Thoracic aorta (tissue), 2 donors: ENCODE measurements around the gene FLII. TPM values are rescaled to one million over a fixed set of nuclear protein-coding genes. Genes with fewer than 3 reads are reported as not detected.
A peak's percentile ranks its signal among the peaks of the same experiment; 100 is the strongest.

ENCODE experiments used
- ATAC-seq: fragments of 150-250 bp; one replicate; pipeline ENCODE4 v1.8.0; 2017; ENCODE audit warnings: low read depth; ENCODE audit not compliant: insufficient number of reproducible peaks, low FRiP score
- DNase-seq: peaks from one replicate; pipeline ENCODE4 v3.0.0-alpha.2; 2020; ENCODE audit warnings: low spot score
- H3K27ac ChIP-seq, 2 donors: fragments of 200-600 bp; sonication (generic); 1 replicate in 1 of 2; 2 replicates in 1 of 2; pipeline ENCODE4 v1.5.1; 2016; ENCODE audit warnings: mild to moderate bottlenecking in 2 of 2, moderate library complexity in 2 of 2
- H3K27me3 ChIP-seq: fragments of 200-600 bp; sonication (generic); replicated peaks from 2 replicates; pipeline ENCODE4 v1.6.0; 2016; ENCODE audit warnings: mild to moderate bottlenecking; ENCODE audit not compliant: insufficient read depth
- H3K36me3 ChIP-seq: fragments of 200-600 bp; sonication (generic); one replicate; pipeline ENCODE4 v1.5.1; 2016
- H3K4me1 ChIP-seq, 2 donors: fragments of 200-600 bp; sonication (generic); 1 replicate in 1 of 2; 2 replicates in 1 of 2; pipeline versions ENCODE4 v1.5.1 to v1.6.0; 2016; ENCODE audit warnings: low read depth in 2 of 2, mild to moderate bottlenecking in 1 of 2; ENCODE audit not compliant: control insufficient read depth in 1 of 2
- H3K4me3 ChIP-seq: fragments of 200-600 bp; sonication (generic); 2 replicates; pipeline ENCODE4 v1.5.1; 2016; ENCODE audit warnings: mild to moderate bottlenecking
- H3K9me3 ChIP-seq: fragments of 200-600 bp; sonication (generic); 2 replicates; pipeline ENCODE4 v1.5.1; 2016
- total RNA-seq, 2 donors: library from RNA; depleted of rRNA; stranded (reverse); fragments of >200 nt; gene quantifications; one replicate each; pipeline versions ENCODE4 v1.1.0 to v1.2.3, GENCODE V29; 2016
- TF ChIP-seq, protein P1 (sequence below): fragments of 200-600 bp; sonication (generic); IDR thresholded peaks from one replicate; pipeline ENCODE4 v1.5.1; 2019; ENCODE audit warnings: antibody characterized with exemption

FLII gene
- total RNA-seq, 2 donors from 2014 or later: 309 to 312 TPM

DNA sequence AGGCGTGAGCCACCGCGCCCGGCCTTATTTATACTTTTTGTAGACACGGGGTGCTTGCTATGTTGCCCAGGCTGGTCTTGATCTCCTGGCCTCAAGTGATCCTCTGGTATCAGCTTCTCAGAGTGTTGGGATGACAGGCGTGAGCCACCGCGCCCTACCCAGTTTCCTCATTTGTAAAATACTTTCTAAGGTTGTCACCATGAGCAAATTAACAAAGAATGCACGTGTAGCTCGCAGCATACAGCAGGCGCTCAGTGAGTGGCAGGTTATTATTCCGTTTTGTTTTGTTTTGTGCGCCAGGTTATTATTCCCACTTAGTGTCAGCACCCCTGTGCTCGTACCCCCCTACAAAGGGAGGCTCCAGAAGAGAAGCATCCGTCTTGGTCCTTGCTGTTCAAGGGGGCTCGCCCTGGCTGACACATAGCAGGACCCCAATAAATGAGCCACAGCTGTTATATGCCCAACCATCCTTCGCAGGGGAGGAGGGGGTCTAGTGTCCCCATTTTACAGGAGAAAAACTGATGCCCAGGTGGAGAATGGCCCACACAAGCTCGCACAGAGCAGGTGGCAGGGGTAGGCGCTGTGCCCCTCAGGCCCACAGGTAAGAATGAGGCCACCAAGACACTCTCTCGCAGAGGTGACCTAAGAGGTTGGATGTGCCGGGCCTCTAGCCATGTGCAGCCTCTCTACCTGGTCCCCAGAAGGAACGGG lies 1.2 kb upstream of the FLII start:
- ATAC-seq (no peak), DNase-seq (no peak)
- H3K4me3 ChIP-seq: peak overlapping the region; percentile 85
- TF ChIP-seq, protein P1, sequence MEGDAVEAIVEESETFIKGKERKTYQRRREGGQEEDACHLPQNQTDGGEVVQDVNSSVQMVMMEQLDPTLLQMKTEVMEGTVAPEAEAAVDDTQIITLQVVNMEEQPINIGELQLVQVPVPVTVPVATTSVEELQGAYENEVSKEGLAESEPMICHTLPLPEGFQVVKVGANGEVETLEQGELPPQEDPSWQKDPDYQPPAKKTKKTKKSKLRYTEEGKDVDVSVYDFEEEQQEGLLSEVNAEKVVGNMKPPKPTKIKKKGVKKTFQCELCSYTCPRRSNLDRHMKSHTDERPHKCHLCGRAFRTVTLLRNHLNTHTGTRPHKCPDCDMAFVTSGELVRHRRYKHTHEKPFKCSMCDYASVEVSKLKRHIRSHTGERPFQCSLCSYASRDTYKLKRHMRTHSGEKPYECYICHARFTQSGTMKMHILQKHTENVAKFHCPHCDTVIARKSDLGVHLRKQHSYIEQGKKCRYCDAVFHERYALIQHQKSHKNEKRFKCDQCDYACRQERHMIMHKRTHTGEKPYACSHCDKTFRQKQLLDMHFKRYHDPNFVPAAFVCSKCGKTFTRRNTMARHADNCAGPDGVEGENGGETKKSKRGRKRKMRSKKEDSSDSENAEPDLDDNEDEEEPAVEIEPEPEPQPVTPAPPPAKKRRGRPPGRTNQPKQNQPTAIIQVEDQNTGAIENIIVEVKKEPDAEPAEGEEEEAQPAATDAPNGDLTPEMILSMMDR: no peak
- H3K27ac ChIP-seq: peak overlapping the region; percentile 36 to 96
- peaks cover 29% of the 10 kb centered on the region for H3K36me3 ChIP-seq
- H3K27me3 ChIP-seq: no peaks in the 10 kb centered on the region
- H3K4me1 ChIP-seq: peaks cover 29 to 48% of the 10 kb centered on the region in 2 donors
- H3K9me3 ChIP-seq: no peaks in the 10 kb centered on the region

DNA sequence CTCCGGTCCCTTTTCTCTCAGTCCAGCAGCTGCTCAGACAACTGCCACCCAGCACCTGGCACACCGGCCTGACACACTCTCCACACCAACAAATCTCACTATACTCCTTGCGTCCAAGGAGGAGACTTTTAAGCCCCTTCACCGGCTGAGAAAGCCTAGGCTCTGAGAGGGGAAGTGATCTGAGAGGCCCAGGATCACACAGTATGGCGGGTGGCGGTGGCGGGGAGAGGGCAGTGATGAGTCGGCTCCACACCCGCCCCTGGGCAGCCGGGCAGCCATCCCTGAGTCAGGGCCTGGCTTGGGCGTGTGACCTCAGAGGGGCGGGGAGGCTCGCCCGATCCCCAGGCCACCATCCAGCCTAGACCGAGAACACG lies 569 bp downstream of the FLII start:
- ATAC-seq: peak; percentile 47
- H3K4me1 ChIP-seq: peaks cover 29 to 45% of the 10 kb centered on the region in 2 donors
- H3K4me3 ChIP-seq: peak overlapping the region; percentile 98

DNA sequence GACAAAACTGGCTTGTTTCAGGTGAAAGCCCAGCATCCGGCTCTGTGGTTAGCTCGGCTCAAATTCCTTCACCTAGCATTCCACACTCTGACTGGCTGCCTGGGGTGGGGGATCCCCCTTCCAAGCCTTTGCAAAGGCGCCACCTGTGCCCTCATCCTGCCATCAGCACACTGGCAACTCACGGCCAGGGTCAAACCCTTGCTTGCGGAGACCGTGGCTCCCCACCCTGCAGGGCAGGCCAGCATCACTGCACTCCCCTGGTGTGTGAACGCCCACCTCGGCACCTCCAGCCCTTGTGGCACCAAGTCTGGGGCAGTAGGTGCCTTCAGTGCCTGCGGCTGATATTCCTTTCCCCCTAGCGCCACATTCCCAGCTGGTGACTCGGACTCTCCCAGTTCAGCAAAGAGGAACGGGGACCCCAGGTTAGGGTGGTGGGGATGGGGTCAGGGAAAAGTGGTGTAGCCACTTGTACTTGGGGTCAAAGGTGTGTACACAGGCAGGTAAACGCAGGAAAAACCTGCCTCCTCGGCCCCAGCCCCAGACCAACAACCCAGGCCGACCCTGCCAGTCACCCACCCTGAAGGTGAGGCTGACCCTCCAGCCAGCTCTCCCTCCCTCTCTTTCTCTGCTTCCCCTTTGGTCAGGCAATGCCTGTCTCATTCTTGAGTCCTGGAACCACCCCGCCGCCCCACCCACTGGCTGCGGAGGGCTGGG lies 1.1 kb downstream of the FLII start:
- Histone ChIP-seq H3K27me3 (no peaks in the 10 kb centered on the region), H3K27ac (peak overlapping the region; percentile 95 to 99), H3K36me3 (peaks cover 34% of the 10 kb centered on the region), H3K4me1 (peaks cover 29 to 39% of the 10 kb centered on the region in 2 donors), H3K4me3 (peak overlapping the region; percentile 98), H3K9me3 (no peaks in the 10 kb centered on the region)
- DNase-seq: no peak
- TF ChIP-seq, protein P1: no peak
- ATAC-seq: no peak

More for the DNA sequence above, 569 bp downstream of the FLII start:
- Histone ChIP-seq H3K36me3 (peaks cover 29% of the 10 kb centered on the region), H3K9me3 (no peaks in the 10 kb centered on the region), H3K27ac (peak overlapping the region; percentile 95 to 99), H3K27me3 (no peaks in the 10 kb centered on the region)
- TF ChIP-seq, protein P1: no peak
- DNase-seq: peak; percentile 77

DNA sequence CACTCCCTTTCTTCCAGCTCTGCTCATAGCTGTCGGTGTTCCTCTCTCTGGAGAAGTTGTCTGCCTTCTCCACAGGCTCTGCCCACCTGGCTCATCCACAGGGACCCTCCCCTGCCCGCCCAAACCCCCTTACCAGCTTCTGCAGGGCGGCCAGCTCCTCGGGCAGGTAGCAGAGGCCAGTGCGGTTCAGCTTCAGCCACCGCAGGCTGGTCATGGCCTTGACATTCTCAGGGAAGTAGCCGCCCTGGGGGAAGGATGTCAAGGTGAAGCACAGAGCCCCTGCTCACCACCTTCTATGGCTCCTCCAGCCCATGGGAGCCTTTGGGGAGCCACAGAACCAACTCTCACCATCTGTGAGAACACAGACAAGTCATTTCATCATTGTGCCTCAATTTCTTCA lies 1.8 kb downstream of the FLII start:
- Histone ChIP-seq H3K27ac (peak overlapping the region in 1 of 2 donors; percentile 99), H3K4me1 (peaks cover 23 to 33% of the 10 kb centered on the region in 2 donors), H3K9me3 (no peaks in the 10 kb centered on the region), H3K36me3 (peaks cover 41% of the 10 kb centered on the region), H3K4me3 (peak overlapping the region; percentile 98), H3K27me3 (no peaks in the 10 kb centered on the region)
- TF ChIP-seq, protein P1: no peak
- no peak for ATAC-seq
- DNase-seq: no peak

DNA sequence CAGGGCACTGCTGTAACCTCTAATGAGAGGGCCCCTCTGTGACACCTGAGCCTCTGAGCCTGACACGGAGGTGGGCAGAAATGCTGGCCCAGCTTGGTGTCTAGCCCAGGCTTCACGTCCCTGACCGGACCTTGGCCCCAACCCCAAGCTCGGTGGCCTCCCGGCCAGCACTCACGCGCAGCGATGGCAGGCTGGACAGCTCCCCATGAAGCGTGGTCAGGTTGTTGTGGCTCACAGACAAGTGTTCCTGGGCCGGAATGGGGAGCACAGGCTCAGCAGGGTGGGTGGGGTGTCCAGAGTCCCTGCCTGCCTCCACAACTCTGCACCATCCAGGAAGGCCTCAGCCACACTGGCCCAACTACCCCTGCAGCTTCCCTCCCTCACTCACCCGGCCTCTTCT lies 2.2 kb downstream of the FLII start:
- H3K4me1 ChIP-seq: peaks cover 19 to 28% of the 10 kb centered on the region in 2 donors
- no peak for ATAC-seq
- H3K27me3 ChIP-seq: no peaks in the 10 kb centered on the region
- peaks cover 45% of the 10 kb centered on the region for H3K36me3 ChIP-seq
- no peak overlapping the region for H3K27ac ChIP-seq
- peak overlapping the region; percentile 98 for H3K4me3 ChIP-seq
- no peak for DNase-seq
- TF ChIP-seq, protein P1: no peak
- no peaks in the 10 kb centered on the region for H3K9me3 ChIP-seq
